HG03432 (cell line): ENCODE results near the gene FBN1.

Experiments
- ATAC-seq: cut with Tn5 transposase; IDR thresholded peaks from one replicate; pipeline ENCODE4 v1.9.1; 2021; ENCODE audit warnings: mild to moderate bottlenecking, moderate library complexity; ENCODE audit not compliant: unreplicated experiment

FBN1 gene

DNA sequence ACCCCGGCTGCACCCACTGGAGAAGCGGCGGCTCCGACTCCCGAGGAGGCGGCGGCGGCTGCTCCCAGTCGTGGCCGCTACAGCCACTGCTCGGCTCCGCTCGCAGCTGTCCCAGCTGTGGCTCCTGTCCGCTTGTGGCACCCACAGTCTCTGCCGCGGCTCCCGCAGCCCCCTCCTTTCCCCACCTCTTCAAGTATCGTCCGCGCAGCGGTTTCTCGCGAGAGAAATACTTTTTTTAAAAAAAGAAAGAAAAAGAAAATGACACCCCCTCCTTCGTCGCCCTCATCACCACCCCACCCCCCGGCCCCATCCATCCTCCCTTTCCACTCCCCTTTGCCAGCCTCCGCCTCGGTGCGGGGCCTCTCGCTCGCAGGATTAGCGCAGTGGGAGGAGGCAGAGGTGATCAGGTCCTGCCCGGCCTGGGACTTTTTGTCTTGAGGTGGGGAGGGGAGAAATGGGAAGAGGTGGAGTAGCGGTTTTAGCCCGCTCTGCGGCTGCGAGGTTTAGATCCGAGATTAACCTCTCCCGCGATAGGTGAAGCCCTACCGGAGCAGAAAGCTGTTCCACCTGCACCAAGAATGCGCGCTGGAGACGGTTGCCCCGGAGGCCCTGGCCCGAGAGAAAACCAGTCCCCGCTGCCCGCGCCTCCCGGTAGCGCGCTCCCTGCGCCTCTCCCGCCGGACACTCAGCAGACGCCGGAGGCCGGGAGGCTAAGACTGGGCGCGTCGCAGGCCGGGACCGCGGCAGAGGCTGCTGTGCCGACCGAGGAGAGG, at the start of gene FBN1:
Gene FBN1, minus strand, starts transcription at position 152 of the 773 bp plus-strand sequence. CDS start 940 bp downstream, outside the sequence.
- ATAC-seq: peak; percentile 69

DNA sequence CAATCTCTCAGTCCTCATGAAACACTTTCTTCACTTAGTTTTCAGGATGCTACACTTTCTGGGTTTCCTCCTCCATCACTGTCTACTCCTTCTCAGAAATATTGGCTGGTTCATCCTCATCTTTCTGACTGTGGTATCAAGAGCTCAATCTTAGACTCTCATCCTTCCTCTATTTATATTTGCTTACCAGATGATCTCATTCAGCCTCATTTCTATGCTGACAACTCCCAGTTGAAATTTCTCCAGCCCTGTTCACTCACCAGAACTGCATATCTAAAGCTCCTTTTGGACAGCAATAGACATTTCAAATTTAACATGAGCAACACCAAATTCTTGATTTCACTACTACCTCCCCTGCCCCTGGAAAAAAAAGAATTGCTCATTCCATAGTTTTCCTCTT, 48.0 kb upstream of the FBN1 start:
- no peak for ATAC-seq

DNA sequence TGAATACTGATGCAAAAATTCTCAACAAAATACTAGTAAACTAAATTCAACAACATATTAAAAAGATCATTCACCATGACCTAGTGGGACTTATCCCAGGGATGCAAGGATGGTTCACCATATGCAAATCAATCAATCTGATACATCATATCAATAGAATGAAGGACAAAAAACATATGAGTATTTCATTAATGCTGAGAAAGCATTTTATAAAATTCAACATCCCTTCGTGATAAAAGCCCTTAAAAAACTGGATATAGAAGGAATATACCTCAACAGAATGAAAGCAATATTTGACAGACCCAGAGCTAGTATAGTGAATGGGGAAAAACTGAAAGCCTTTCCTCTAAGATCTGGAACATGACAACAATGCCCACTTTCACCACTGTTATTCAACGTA, 43.0 kb upstream of the FBN1 start:
- no peak for ATAC-seq

DNA sequence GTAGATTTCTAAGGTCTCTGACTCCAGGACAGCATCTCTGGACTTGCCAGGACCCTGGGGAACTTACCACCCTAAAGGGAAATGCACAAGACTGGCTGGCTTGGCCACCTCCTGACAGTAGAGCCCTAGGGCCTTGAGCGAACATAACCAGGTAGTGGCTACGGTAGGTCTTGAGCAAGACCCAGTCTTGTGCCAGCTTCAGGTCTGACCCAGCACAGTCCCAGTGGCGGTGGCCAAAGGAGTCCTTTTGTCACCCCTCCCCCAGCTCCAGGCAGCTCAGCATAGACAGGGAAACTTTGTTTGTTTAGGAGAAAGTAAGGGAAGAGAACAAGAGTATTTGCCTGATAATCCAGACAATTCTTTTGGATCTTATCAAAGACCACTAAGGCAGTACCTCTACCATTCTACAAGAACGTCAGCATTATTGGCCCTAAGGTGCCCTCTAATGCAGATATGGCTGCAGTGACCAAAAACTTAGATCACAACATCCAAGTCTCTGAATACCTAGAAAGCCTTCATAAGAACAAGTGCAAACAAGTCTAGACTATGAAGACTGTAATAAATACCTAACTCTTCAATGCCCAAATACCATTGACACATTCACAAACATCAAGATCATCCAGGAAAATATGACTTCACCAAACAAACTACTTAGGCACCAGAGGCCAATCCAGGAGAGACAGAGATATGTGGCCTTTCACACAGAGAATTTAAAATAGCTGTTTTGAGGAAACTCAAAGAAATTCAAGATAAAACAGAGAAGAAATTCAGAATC, 38.7 kb upstream of the FBN1 start:
- no peak for ATAC-seq

DNA sequence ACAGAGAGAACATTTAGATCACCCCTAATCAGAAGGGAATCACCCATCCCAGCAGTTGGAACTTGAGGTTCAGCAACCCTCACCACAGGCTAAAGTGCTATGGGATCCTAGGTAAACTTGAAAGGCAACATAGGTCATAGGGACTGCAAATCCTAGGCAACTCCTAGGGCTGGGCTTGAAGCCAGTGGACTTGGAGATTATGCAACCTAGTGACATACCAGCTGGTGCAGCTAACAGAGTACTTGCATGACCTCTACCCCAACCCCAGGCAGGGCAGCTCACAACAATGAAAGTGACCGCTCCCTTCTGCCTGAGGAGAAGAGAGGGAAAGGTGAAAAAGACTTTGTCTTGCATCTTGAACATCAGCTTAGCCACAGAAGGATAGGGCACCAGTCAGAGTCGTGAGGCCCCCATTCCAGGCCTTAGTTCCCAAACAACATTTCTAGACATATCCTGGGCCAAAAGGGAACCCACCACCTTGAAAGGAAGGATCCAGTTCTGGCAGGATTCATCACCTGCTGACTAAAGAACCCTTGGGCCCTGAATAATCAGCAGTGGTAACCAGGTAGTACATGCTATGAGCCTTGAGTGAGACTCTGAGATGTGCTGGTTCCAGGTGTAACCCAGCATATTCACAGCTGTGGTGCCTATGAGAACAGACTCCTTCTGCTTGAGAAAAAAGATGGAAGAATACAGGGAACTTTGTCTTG, 37.6 kb upstream of the FBN1 start:
- ATAC-seq: no peak

DNA sequence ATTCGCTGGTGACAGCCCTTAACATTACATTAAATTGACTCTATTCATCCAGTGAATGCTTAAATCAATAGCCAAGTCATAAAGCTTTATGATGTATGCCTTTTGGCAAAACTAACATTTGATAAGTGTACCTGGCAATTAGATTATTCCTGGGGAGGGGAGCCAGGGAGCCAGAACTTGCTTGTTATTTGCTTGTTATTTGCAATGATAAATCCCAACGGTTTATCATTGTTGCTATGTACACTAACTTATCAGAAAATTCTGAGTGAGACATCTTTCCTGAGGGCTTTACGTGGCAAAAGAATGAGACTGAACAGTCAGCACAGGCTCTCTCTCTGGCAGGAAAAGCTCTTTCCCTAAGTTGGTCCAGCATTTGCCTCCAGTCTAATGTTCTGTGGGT, 35.8 kb upstream of the FBN1 start:
- ATAC-seq: no peak

DNA sequence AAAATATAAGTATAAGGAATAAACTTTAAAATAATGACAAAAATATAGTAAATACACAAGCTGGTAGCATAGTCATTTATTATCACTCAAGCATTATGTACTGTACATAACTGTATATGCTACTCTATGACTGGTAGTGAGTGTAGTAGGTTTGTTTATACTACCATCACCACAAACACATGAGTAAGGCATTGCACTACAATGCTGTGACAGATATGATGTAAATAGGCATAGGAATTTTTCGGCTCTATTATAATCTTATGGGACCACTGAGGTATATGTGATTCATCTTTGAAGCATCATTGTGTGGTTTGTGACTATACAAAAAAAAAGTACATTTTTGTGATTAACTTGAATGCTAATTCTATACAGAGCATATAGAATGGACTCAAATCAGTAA, 35.3 kb upstream of the FBN1 start:
- no peak for ATAC-seq

DNA sequence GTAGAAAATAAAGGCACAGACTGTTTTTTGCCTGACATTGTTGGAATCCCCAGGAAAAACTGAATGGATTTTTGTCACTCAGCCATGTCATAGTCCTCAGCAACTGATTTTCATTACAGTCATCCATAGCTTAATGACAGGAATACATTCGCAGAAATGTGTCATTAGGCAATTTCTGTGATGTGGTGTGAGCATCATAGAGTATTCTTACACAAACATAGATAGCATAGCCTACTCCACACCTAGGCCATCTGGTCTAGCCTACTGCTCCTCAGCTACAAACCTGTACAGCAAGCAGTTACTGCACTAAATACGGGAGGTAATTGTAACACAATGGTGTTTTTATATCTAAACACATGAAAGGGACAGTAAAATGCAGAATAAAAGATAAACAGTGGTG, 34.4 kb upstream of the FBN1 start:
- no peak for ATAC-seq

DNA sequence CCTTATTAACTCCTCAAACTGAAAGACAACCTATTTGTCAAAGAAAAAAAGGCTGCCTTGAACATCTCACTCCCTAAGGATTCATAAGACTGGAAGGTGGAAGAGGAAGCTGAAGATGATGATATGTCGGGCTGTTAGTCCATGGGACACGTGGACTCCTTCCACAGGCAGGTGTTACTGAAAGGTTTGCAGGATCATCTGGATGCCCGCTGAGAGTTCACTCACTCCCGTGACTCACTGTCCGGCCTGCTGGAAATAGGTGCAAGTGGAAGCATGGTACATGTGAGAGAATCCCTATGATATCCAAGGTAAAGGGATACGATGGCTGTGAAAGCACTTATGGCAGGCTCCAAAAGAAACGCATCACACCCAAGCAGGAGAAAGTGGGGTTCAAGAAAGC, 33.3 kb upstream of the FBN1 start:
- no peak for ATAC-seq

DNA sequence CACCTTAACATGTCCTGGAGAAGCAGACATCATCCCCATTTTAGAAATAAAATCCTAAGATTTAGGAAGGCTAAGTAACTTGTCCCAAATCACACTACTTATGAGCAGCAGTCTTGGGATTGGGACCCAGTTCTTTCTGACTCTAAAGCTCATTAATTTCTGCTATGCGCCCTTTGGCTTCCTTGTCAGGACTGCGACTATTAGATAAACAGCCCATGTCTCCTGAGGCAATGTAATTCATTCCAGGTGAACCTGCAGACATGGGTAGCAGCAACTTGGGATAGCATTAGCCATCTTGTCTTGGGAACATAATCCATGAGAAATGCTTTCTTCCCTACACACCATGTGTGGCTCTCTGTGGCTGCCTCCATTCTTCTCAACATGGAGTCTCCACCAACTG, 32.3 kb upstream of the FBN1 start:
- no peak for ATAC-seq

DNA sequence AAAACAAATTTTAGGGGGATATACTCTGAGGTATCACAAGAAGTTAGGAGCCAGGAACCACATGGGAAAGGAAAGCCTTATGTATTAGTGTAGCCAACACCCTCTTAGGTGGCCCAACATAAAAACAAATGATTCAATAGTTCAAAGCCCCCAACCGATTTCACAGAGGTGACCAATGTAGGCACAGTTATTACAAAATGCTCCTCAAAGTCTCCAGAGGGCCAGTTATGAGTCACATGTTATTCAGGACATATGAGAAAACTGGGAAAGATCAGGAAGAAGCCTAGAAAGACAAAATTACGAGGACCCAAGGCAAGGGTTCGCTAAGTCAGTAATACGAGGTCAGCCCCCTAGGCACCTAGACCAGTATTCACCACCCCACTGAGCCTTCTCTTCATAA, 29.9 kb upstream of the FBN1 start:
- no peak for ATAC-seq

DNA sequence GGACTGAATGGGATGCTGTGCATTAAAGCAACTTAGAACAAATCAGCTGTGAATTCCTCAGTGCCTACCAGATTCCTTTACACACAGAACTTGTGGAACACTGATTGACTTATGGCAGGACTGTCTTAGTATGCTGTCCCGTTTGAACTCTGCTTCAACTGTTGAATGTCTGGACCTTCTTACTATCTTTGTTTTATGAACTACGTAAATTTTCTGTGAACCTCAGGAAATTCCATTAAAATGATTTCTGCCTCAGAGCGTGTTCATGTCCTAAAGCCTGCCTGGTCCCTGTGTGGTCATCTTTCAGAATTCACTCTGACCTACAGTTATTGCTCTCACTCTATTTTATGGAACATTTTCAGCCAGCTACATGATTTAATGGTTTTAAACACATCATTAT, 29.4 kb upstream of the FBN1 start:
- ATAC-seq: no peak

DNA sequence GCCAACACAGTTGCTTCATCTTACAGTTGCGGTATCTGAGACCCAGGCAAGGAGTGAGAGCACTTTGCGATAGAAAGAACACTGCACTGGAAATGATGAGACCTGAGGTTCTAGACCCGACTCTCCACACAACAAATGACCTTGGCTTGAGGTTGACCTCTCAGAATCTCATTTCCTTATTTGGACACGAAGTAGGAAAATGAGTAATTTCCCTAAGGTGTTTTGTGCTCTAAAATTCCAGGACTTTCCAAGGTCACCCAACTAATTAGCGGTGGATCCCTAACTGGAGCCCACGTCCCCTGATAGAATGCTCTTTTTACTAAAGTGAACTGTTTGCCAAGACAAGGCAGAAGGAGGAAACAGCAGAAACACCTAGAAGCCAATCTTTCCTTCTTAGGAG, 26.7 kb upstream of the FBN1 start:
- ATAC-seq: no peak

DNA sequence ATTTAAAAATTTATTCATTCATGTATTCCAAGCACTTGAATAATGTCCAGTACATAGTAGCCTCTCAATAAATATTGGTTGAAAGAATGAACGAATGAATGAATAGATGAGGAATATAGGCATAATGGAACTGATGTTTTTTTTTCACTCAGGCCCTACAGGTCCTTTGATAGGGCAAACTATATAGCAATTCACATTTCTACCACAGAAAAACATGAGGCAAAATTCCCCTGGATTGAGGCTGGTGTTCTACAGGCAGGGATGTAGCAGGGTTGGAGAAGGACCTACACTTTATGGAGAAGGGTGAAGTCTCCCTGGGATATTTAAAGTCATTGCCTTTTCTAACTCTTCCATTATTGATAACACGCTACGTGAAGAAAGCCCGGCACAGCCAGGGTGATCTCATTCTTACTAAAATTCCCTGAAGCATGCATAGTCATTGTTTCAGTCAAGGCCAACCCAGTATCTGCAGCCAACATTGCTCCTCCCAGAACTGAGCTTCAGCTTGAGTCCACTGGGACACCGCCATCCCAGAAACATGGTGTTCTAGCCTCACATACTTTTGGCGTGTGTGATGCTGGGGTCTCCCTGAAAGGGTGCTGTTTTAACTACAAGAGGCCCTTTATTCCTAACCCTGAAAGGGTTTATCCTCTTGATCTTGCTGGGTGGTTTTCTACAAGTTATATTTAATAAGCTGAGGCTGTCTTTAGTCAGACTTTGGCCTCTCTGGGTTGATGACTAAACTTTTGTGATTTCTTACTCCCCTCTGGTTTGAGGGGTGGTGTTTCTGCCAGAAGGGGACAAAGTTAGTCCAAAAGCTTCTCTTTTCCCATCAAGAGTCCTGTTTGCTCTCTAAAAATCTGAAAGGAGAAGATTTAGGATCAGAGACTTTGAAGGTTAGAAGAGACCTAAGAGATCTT, 25.9 kb upstream of the FBN1 start:
- no peak for ATAC-seq

DNA sequence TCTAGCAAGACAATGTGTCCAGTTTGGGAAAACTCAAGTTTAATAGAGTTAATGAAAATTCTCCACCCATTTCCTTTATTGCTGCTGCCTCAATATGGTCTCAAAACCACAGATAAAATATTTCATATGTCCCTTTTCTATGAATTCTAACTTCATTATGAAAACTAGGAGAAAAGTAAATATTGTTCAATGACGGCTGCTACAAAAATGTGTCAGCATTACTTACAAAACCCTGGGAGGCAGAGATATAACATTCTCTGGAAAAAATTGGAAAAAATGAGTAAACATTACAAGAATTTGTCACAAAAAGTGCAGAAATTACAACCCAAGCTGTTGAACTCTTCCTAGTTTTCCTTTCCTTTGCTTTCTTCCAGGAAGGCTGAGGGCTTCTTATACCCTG, 22.2 kb upstream of the FBN1 start:
- no peak for ATAC-seq

DNA sequence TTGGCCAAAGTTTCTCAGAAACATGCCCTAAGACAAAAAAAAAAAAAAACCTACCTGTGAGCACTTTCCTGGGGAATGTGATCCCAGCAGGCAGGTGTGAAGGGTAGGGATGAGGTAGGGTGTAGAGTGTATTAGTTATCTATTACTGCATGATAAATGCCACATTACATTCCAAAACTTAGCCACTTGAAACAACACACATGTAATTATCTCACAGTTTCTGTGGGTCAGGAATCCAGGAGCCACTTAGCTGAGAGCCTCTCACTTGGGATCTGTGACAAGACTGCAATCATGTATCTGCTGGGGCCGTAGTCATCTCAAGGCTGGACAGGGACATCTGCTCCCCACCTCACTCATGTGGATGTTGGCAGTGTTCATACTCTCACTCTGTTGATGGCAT, 18.9 kb upstream of the FBN1 start:
- ATAC-seq: no peak

DNA sequence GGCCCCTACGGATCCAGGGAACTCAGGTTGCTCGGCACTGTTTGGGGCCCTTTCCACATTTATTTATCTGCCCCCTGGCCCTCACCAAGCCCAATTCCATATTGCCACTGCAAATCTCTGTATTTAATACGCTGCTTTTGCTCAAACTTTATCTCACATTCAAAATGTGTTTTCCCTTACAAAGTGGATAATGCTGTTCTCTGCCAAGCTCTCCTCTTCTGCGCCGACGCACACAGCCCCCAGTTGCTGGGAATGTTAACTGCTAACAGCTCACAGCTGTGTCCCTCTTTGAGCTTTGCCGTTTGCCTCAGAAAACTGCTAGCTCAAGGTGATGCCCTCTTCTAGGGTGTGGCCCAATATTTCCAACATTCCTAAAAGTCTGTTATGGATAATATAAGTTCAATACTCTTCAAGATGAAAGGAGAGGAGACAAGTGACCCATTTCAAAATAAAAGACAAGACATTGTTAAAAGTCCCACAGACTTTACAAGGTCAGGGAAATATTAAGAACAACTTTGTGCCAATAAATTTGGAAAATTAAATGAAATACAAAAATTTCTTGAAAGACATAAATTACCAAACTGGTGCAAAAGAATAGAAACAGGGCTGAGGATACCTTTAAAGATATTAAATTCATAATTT, 12.6 kb upstream of the FBN1 start:
- no peak for ATAC-seq

DNA sequence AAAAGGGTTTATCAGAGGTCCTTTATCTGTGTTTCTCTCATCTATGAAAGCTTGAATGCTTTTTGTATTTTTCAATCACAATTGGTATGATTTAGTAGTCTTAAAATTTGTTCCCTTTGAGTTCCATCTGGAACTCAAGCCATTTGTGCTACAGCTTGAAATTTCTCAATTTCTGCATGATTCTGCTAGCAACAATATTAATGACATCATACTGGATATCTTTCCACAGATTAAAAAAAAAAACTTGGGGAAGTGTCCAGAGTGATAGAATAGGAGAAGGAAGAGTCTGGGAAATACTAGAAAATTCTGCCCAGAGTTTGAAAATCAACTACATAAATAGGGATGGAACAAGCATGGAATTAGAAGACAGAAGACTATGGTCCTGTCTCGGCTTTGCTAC, 9.3 kb upstream of the FBN1 start:
- ATAC-seq: no peak

DNA sequence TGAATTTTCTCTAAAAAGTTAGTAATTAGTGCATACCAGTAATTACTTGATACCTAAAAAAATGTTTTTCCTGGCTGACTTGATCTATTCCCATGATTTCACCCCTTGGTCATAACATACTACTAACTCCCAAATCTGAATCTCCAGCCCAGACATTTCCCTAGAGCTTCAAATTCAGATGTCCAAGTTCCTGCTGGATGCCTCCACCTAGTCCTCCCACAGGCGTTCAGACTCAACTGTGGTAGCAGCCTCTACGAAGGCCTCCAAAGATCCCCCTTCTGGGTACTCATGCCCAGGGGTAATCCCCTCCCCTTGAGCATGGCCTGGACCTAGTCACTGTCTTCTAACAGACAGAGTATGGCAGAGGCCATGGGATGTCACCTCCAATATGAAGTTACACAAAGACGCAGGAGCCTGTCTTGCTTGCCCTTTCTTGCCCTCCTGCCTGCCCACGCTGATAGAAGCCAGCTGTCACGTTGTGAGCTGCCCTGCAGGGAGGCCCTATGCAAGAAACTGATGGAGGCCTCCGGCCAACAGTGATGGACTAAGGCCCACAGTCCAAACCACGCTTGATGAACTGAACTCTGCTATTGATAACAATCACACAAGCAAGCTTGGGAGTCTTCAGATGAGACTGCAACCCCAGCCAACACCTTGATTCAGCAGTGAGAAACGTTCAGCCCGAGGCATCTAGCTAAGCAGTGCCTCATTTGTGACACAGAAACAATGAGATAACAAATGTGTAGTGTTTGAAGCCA, 8.6 kb upstream of the FBN1 start:
- ATAC-seq: no peak

DNA sequence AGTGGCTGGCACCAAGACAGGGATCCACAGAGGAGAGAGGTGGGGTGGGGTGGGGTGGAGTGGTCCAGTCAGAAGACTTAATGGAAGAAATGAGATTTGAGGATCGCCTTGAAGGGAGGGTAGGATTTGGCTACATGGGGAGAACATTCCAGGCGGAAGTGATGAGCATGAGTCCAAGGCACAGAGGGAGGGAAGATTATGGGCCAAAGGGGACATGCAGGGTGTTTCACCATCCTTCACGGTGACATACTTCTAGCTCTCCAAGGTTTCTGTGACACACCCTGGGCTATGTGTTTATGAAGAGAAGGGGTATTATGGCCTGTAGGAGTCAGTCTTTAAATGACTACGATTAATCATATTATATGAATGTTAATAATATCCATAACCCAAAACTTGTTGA, 7.7 kb upstream of the FBN1 start:
- no peak for ATAC-seq
